ENCODE data around the gene LAMB2. TPM values are rescaled to one million over a fixed set of nuclear protein-coding genes. Genes with fewer than 3 reads are reported as not detected.

The LAMB2 gene
- 100 to 1,000 TPM; 578 to 980 (median 645) TPM for total RNA-seq

- peaks cover 2% of the 10 kb centered on the region for H3K27me3 ChIP-seq
- peak within 1 kb of the TSS; percentile 78 to 92 for H3K4me3 ChIP-seq
- no peaks in the 10 kb centered on the region for H3K9me3 ChIP-seq
- peak; percentile 85 for ATAC-seq
- peaks cover 0 to 39% of the 10 kb centered on the region in 2 donors for H3K36me3 ChIP-seq
- WGBS, 2 donors (ENCODE audit: low coverage in 1 of 2) = 0% methylated on average over 7 of the region's 28 CpGs; no CpG with 5 or more reads in 1 of the 2 donors
- H3K27ac ChIP-seq = peak within 1 kb of the TSS; percentile 68 to 95 (median 90)
- peaks cover 0 to 51% (median 27%) of the 10 kb centered on the region in 3 donors for H3K4me1 ChIP-seq
- peak; percentile 2 to 43 for TF ChIP-seq POLR2A (IDR thresholded peaks at IDR 0.05)
- TF ChIP-seq EP300 (IDR thresholded peaks at IDR 0.05) = no peak
- TF ChIP-seq POLR2AphosphoS5 (IDR thresholded peaks at IDR 0.05) = peak; percentile 53
- peak in 2 of 4 experiments; percentile 6 to 22 for TF ChIP-seq CTCF (IDR thresholded peaks at IDR 0.05)
Measured at GRCh38 chr3:49132437-49133225, at the start of gene LAMB2. LAMB2 (minus strand) TSS chr3:49133050; CDS start chr3:49132867, 183 bp downstream.

GRCh38 chr3:49181351-49181750 is 48.5 kb upstream of the LAMB2 start:
- H3K4me1 ChIP-seq = peaks cover 0 to 7% (median 0%) of the 10 kb centered on the region in 3 donors
- H3K27ac ChIP-seq = no peak overlapping the region
- no peaks in the 10 kb centered on the region for H3K9me3 ChIP-seq
- peaks cover 0 to 18% of the 10 kb centered on the region in 2 donors for H3K36me3 ChIP-seq
- H3K4me3 ChIP-seq = no peak overlapping the region
- no peak for ATAC-seq
- WGBS, 2 donors (ENCODE audit: low coverage in 1 of 2) = 66 to 70% methylated on average over 6 of the region's 6 CpGs
- no peaks in the 10 kb centered on the region for H3K27me3 ChIP-seq
- no peak for TF ChIP-seq POLR2AphosphoS5 (IDR thresholded peaks at IDR 0.05)

GRCh38 chr3:49180116-49180515 is 47.3 kb upstream of the LAMB2 start:
- TF ChIP-seq POLR2AphosphoS5 (IDR thresholded peaks at IDR 0.05) (no peak), CTCF (IDR thresholded peaks at IDR 0.05) (no peak), EP300 (IDR thresholded peaks at IDR 0.05) (no peak), POLR2A (IDR thresholded peaks at IDR 0.05) (no peak)
- no peak for ATAC-seq
- Histone ChIP-seq H3K36me3 (peaks cover 0 to 30% of the 10 kb centered on the region in 2 donors), H3K4me3 (no peak overlapping the region), H3K4me1 (peaks cover 0 to 19% (median 0%) of the 10 kb centered on the region in 3 donors), H3K9me3 (no peaks in the 10 kb centered on the region), H3K27ac (no peak overlapping the region), H3K27me3 (no peaks in the 10 kb centered on the region)

- WGBS, 2 donors (ENCODE audit: low coverage in 1 of 2) = no CpG with 5 or more reads among the region's 2 CpGs
- Histone ChIP-seq H3K4me1 (peaks cover 0 to 50% (median 24%) of the 10 kb centered on the region in 3 donors), H3K27ac (peak overlapping the region in 1 of 4 donors; percentile 31), H3K9me3 (no peaks in the 10 kb centered on the region), H3K27me3 (no peaks in the 10 kb centered on the region), H3K4me3 (no peak overlapping the region), H3K36me3 (peaks cover 0 to 46% of the 10 kb centered on the region in 2 donors)
- no peak for ATAC-seq
- TF ChIP-seq POLR2AphosphoS5 (IDR thresholded peaks at IDR 0.05) = no peak
- TF ChIP-seq POLR2A (IDR thresholded peaks at IDR 0.05) = no peak
- TF ChIP-seq EP300 (IDR thresholded peaks at IDR 0.05) = no peak
- no peak for TF ChIP-seq CTCF (IDR thresholded peaks at IDR 0.05)
Measured at GRCh38 chr3:49177073-49177472, 44.2 kb upstream of the LAMB2 start.

- WGBS, 2 donors (ENCODE audit: low coverage in 1 of 2) = 40 to 50% methylated on average over 1 to 3 of the region's 8 CpGs
- H3K27me3 ChIP-seq = no peaks in the 10 kb centered on the region
- H3K36me3 ChIP-seq = peaks cover 0 to 46% of the 10 kb centered on the region in 2 donors
- H3K4me3 ChIP-seq = no peak overlapping the region
- H3K27ac ChIP-seq = no peak overlapping the region
- H3K9me3 ChIP-seq = no peaks in the 10 kb centered on the region
- H3K4me1 ChIP-seq = peaks cover 0 to 60% (median 27%) of the 10 kb centered on the region in 3 donors
- no peak for TF ChIP-seq EP300 (IDR thresholded peaks at IDR 0.05)
- no peak for TF ChIP-seq POLR2AphosphoS5 (IDR thresholded peaks at IDR 0.05)
- no peak for TF ChIP-seq POLR2A (IDR thresholded peaks at IDR 0.05)
- TF ChIP-seq CTCF (IDR thresholded peaks at IDR 0.05) = no peak
- ATAC-seq = no peak
Measured at GRCh38 chr3:49175530-49175929, 42.7 kb upstream of the LAMB2 start.
